ENCODE measurements around the gene MAP2.

The MAP2 gene

GRCh38 chr2:209614690-209615369 lies 191.0 kb downstream of the MAP2 start:
- Histone ChIP-seq H3K4me1 (ENCODE audit: control insufficient read depth, insufficient read depth, low read length) (peaks cover 29% of the 10 kb centered on the region), H3K9me3 (ENCODE audit: control insufficient read depth, insufficient read depth, low read depth, low read length) (peaks cover 4% of the 10 kb centered on the region; the same call in 1 of the 2 replicates), H3K4me3 (ENCODE audit: low read depth, low read length) (peak overlapping the region; percentile 41; the same call in 1 of the 2 replicates), H3K27ac (ENCODE audit: low read depth, low read length) (peak overlapping the region; percentile 49; the same call in 1 of the 2 replicates), H3K36me3 (ENCODE audit: control insufficient read depth, insufficient read depth, low read length) (no peaks in the 10 kb centered on the region), H3K9ac (ENCODE audit: low read length) (peak overlapping the region; percentile 40), H3K27me3 (ENCODE audit: control insufficient read depth, insufficient read depth, low read length) (no peaks in the 10 kb centered on the region)

DNA sequence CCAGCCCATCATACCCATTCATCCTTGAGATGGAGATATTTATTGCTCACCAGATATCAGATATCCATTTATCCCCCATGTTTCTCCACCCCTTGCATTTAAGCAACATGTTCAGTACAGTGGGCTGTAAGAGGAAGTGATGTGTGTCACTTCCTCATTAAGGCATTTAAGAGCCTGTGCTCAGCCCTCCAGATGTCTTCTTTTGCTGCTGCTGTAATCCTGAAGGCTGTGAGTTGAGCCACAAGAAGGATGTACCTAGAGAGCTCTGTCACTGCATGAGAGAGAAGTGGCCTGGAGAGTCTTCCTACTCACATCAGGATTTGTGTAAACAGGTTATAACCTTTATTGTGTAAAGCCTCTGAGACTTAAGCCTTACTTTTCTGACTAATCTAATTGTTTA lies 195.9 kb downstream of the MAP2 start:
- H3K4me3 ChIP-seq (ENCODE audit: low read depth, low read length), result no peak overlapping the region
- peaks cover 4% of the 10 kb centered on the region; the same call in 1 of the 2 replicates for H3K9me3 ChIP-seq (ENCODE audit: control insufficient read depth, insufficient read depth, low read depth, low read length)
- no peak overlapping the region for H3K9ac ChIP-seq (ENCODE audit: low read length)
- no peak overlapping the region for H3K27ac ChIP-seq (ENCODE audit: low read depth, low read length)
- H3K27me3 ChIP-seq (ENCODE audit: control insufficient read depth, insufficient read depth, low read length), result no peaks in the 10 kb centered on the region
- no peaks in the 10 kb centered on the region for H3K36me3 ChIP-seq (ENCODE audit: control insufficient read depth, insufficient read depth, low read length)
- peaks cover 13% of the 10 kb centered on the region for H3K4me1 ChIP-seq (ENCODE audit: control insufficient read depth, insufficient read depth, low read length)

- Histone ChIP-seq H3K9ac (ENCODE audit: low read length) (no peak overlapping the region), H3K36me3 (ENCODE audit: control insufficient read depth, insufficient read depth, low read length) (no peaks in the 10 kb centered on the region), H3K27me3 (ENCODE audit: control insufficient read depth, insufficient read depth, low read length) (no peaks in the 10 kb centered on the region)
Measured at GRCh38 chr2:209624192-209624938, 200.5 kb downstream of the MAP2 start.

GRCh38 chr2:209629597-209629996 lies 205.8 kb downstream of the MAP2 start:
- Histone ChIP-seq H3K9ac (ENCODE audit: low read length) (no peak overlapping the region), H3K4me1 (ENCODE audit: control insufficient read depth, insufficient read depth, low read length) (peaks cover 15% of the 10 kb centered on the region), H3K9me3 (ENCODE audit: control insufficient read depth, insufficient read depth, low read depth, low read length) (no peaks in the 10 kb centered on the region), H3K4me3 (ENCODE audit: low read depth, low read length) (no peak overlapping the region), H3K27me3 (ENCODE audit: control insufficient read depth, insufficient read depth, low read length) (no peaks in the 10 kb centered on the region), H3K36me3 (ENCODE audit: control insufficient read depth, insufficient read depth, low read length) (no peaks in the 10 kb centered on the region), H3K27ac (ENCODE audit: low read depth, low read length) (no peak overlapping the region)

More at GRCh38 chr2:209624192-209624938, 200.5 kb downstream of the MAP2 start:
- Histone ChIP-seq H3K4me3 (ENCODE audit: low read depth, low read length) (no peak overlapping the region), H3K27ac (ENCODE audit: low read depth, low read length) (no peak overlapping the region), H3K4me1 (ENCODE audit: control insufficient read depth, insufficient read depth, low read length) (peaks cover 8% of the 10 kb centered on the region; the same call in 1 of the 2 replicates), H3K9me3 (ENCODE audit: control insufficient read depth, insufficient read depth, low read depth, low read length) (no peaks in the 10 kb centered on the region)

GRCh38 chr2:209633911-209634310 lies 210.1 kb downstream of the MAP2 start:
- Histone ChIP-seq H3K9ac (ENCODE audit: low read length) (no peak overlapping the region), H3K4me3 (ENCODE audit: low read depth, low read length) (no peak overlapping the region), H3K4me1 (ENCODE audit: control insufficient read depth, insufficient read depth, low read length) (peaks cover 12% of the 10 kb centered on the region), H3K27me3 (ENCODE audit: control insufficient read depth, insufficient read depth, low read length) (no peaks in the 10 kb centered on the region), H3K36me3 (ENCODE audit: control insufficient read depth, insufficient read depth, low read length) (no peaks in the 10 kb centered on the region), H3K27ac (ENCODE audit: low read depth, low read length) (no peak overlapping the region), H3K9me3 (ENCODE audit: control insufficient read depth, insufficient read depth, low read depth, low read length) (no peaks in the 10 kb centered on the region)

DNA sequence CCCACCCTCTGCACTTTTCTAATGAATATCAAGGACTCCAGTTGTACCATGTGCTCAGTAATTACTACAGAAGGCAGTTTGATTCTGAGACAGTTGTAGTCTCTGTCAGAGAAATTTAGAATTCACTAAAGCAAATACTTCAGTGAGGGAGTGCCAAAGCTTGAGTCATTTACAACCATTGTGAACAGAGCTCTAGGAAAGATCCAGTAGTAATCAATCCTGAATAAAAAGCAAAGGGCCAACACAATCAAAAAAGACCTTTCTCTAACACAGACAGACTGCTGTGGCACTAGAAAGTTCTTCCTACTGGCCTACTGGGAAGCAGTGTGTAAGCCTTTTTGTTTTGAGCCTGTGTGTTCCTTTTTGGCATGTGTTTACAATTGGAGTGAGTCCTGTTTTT lies 212.2 kb downstream of the MAP2 start:
- Histone ChIP-seq H3K36me3 (ENCODE audit: control insufficient read depth, insufficient read depth, low read length) (no peaks in the 10 kb centered on the region), H3K4me1 (ENCODE audit: control insufficient read depth, insufficient read depth, low read length) (no peaks in the 10 kb centered on the region), H3K9me3 (ENCODE audit: control insufficient read depth, insufficient read depth, low read depth, low read length) (no peaks in the 10 kb centered on the region), H3K9ac (ENCODE audit: low read length) (no peak overlapping the region), H3K4me3 (ENCODE audit: low read depth, low read length) (no peak overlapping the region), H3K27ac (ENCODE audit: low read depth, low read length) (no peak overlapping the region), H3K27me3 (ENCODE audit: control insufficient read depth, insufficient read depth, low read length) (no peaks in the 10 kb centered on the region)

GRCh38 chr2:209637293-209637692 lies 213.4 kb downstream of the MAP2 start:
- H3K4me1 ChIP-seq (ENCODE audit: control insufficient read depth, insufficient read depth, low read length), result no peaks in the 10 kb centered on the region; the same call in 1 of the 2 replicates
- no peaks in the 10 kb centered on the region for H3K36me3 ChIP-seq (ENCODE audit: control insufficient read depth, insufficient read depth, low read length)
- peak overlapping the region; percentile 81 for H3K9ac ChIP-seq (ENCODE audit: low read length)
- H3K4me3 ChIP-seq (ENCODE audit: low read depth, low read length), result no peak overlapping the region
- H3K27me3 ChIP-seq (ENCODE audit: control insufficient read depth, insufficient read depth, low read length), result no peaks in the 10 kb centered on the region
- H3K9me3 ChIP-seq (ENCODE audit: control insufficient read depth, insufficient read depth, low read depth, low read length), result no peaks in the 10 kb centered on the region
- no peak overlapping the region for H3K27ac ChIP-seq (ENCODE audit: low read depth, low read length)

DNA sequence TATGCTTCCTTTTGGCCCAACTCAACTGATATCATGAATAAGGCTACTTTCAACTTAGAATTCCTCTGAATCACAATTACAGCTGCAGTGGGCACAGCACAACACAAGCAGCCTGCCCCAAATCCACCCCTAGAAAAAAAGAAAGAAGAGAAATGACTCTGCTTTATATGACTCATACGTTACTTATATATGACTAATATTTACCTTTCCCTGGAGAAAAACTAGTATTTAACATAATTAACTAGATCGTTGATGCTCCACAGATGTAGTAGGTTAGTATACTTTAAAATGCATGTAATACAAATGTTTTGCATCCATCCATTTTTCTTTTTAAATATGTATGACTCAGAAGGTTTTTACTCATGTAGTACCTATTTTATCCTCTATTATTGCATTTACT lies 214.5 kb downstream of the MAP2 start:
- Histone ChIP-seq H3K27ac (ENCODE audit: low read depth, low read length) (no peak overlapping the region), H3K27me3 (ENCODE audit: control insufficient read depth, insufficient read depth, low read length) (no peaks in the 10 kb centered on the region), H3K9ac (ENCODE audit: low read length) (no peak overlapping the region), H3K4me3 (ENCODE audit: low read depth, low read length) (no peak overlapping the region), H3K9me3 (ENCODE audit: control insufficient read depth, insufficient read depth, low read depth, low read length) (no peaks in the 10 kb centered on the region), H3K36me3 (ENCODE audit: control insufficient read depth, insufficient read depth, low read length) (no peaks in the 10 kb centered on the region), H3K4me1 (ENCODE audit: control insufficient read depth, insufficient read depth, low read length) (no peaks in the 10 kb centered on the region; the same call in 1 of the 2 replicates)

GRCh38 chr2:209640358-209640757 lies 216.5 kb downstream of the MAP2 start:
- no peaks in the 10 kb centered on the region; the same call in 1 of the 2 replicates for H3K4me1 ChIP-seq (ENCODE audit: control insufficient read depth, insufficient read depth, low read length)

GRCh38 chr2:209642146-209642820 lies 218.4 kb downstream of the MAP2 start:
- H3K27me3 ChIP-seq (ENCODE audit: control insufficient read depth, insufficient read depth, low read length), result no peaks in the 10 kb centered on the region
- no peak overlapping the region for H3K9ac ChIP-seq (ENCODE audit: low read length)
- no peaks in the 10 kb centered on the region; the same call in 1 of the 2 replicates for H3K4me1 ChIP-seq (ENCODE audit: control insufficient read depth, insufficient read depth, low read length)
- no peak overlapping the region for H3K4me3 ChIP-seq (ENCODE audit: low read depth, low read length)
- no peaks in the 10 kb centered on the region for H3K36me3 ChIP-seq (ENCODE audit: control insufficient read depth, insufficient read depth, low read length)
- no peaks in the 10 kb centered on the region for H3K9me3 ChIP-seq (ENCODE audit: control insufficient read depth, insufficient read depth, low read depth, low read length)
- H3K27ac ChIP-seq (ENCODE audit: low read depth, low read length), result no peak overlapping the region

More at GRCh38 chr2:209640358-209640757, 216.5 kb downstream of the MAP2 start:
- Histone ChIP-seq H3K27ac (ENCODE audit: low read depth, low read length) (no peak overlapping the region), H3K4me3 (ENCODE audit: low read depth, low read length) (no peak overlapping the region), H3K36me3 (ENCODE audit: control insufficient read depth, insufficient read depth, low read length) (no peaks in the 10 kb centered on the region), H3K27me3 (ENCODE audit: control insufficient read depth, insufficient read depth, low read length) (no peaks in the 10 kb centered on the region), H3K9ac (ENCODE audit: low read length) (no peak overlapping the region), H3K9me3 (ENCODE audit: control insufficient read depth, insufficient read depth, low read depth, low read length) (no peaks in the 10 kb centered on the region)

GRCh38 chr2:209644842-209645241 lies 221.0 kb downstream of the MAP2 start:
- Histone ChIP-seq H3K9ac (ENCODE audit: low read length) (no peak overlapping the region), H3K36me3 (ENCODE audit: control insufficient read depth, insufficient read depth, low read length) (no peaks in the 10 kb centered on the region), H3K4me3 (ENCODE audit: low read depth, low read length) (no peak overlapping the region), H3K27ac (ENCODE audit: low read depth, low read length) (no peak overlapping the region), H3K9me3 (ENCODE audit: control insufficient read depth, insufficient read depth, low read depth, low read length) (no peaks in the 10 kb centered on the region), H3K4me1 (ENCODE audit: control insufficient read depth, insufficient read depth, low read length) (no peaks in the 10 kb centered on the region; the same call in 1 of the 2 replicates), H3K27me3 (ENCODE audit: control insufficient read depth, insufficient read depth, low read length) (no peaks in the 10 kb centered on the region)
